Immature natural killer cell (primary cell): ENCODE data around the gene PHACTR1. TPM values are rescaled to one million over a fixed set of nuclear protein-coding genes. Genes with fewer than 3 reads are reported as not detected.

ENCODE experiments used
- DNase-seq, 3 donors: peaks; one replicate each; pipeline ENCODE4 v3.0.0; 2022; ENCODE audit warnings: mixed read lengths in 1 of 3
- H3K27ac Mint-ChIP-seq, 6 donors: one replicate each; pipeline ENCODE4 v1.8.0; 2020; ENCODE audit warnings: mixed read lengths in 6 of 6, mild to moderate bottlenecking in 5 of 6, inconsistent platforms in 4 of 6, moderate library complexity in 3 of 6
- H3K27me3 Mint-ChIP-seq, 3 donors: one replicate each; pipeline ENCODE4 v1.8.0; 2020 to 2021; ENCODE audit warnings: low read depth in 3 of 3, mild to moderate bottlenecking in 3 of 3, mixed read lengths in 3 of 3, moderate library complexity in 3 of 3, inconsistent platforms in 1 of 3
- H3K36me3 Mint-ChIP-seq, 3 donors: one replicate each; pipeline ENCODE4 v1.8.0; 2020; ENCODE audit warnings: mixed read lengths in 3 of 3, inconsistent platforms in 2 of 3, mild to moderate bottlenecking in 2 of 3
- H3K4me1 Mint-ChIP-seq, 2 donors: one replicate each; pipeline ENCODE4 v1.8.0; 2020; ENCODE audit warnings: inconsistent platforms in 2 of 2, mild to moderate bottlenecking in 2 of 2, mixed read lengths in 2 of 2, moderate library complexity in 1 of 2
- H3K4me3 Mint-ChIP-seq, 5 donors: one replicate each; pipeline ENCODE4 v1.8.0; 2020; ENCODE audit warnings: mild to moderate bottlenecking in 5 of 5, mixed read lengths in 5 of 5, inconsistent platforms in 3 of 5, moderate library complexity in 3 of 5
- H3K9me3 Mint-ChIP-seq, 6 donors: one replicate each; pipeline ENCODE4 v1.8.0; 2020; ENCODE audit warnings: mild to moderate bottlenecking in 6 of 6, mixed read lengths in 6 of 6, inconsistent platforms in 4 of 6, moderate library complexity in 3 of 6
- polyA plus RNA-seq, 3 donors: library from polyadenylated mRNA; unstranded; fragments of 300-500 nt; fragmentation: Illumina TruSeq; gene quantifications; one replicate each; pipeline ENCODE4 v1.2.3, GENCODE V29; 2021

Gene PHACTR1
- polyA plus RNA-seq, 3 donors from 2014 or later = 0.41 to 1.1 (median 0.43) TPM

DNA sequence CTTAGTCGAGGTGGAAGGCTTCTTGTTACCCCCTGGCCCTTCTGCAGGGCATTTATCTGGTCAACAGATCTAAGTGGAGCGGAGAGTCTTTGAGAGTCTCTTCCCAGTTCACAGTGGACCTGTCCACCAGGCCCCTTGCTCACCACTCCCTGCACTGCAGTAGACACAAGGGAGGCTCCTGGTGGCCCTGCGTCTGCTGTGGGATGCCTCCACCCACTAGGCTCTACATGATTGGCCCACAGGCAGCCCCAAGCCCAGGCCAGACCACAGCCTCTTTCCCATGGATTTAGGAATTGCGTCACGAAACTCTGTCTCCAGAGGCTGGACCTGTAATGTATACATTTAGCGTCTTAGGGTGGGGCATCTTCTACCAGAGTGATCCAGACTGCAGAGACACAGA is 583.4 kb downstream of the PHACTR1 start:
- Mint-ChIP-seq H3K4me1 (peaks cover 21% of the 10 kb centered on the region in 2 donors), H3K27me3 (peaks cover 0 to 1% (median 0%) of the 10 kb centered on the region in 3 donors), H3K36me3 (peaks cover 12 to 41% (median 19%) of the 10 kb centered on the region in 3 donors), H3K9me3 (no peaks in the 10 kb centered on the region), H3K4me3 (no peak overlapping the region), H3K27ac (no peak overlapping the region)
- DNase-seq = no peak

DNA sequence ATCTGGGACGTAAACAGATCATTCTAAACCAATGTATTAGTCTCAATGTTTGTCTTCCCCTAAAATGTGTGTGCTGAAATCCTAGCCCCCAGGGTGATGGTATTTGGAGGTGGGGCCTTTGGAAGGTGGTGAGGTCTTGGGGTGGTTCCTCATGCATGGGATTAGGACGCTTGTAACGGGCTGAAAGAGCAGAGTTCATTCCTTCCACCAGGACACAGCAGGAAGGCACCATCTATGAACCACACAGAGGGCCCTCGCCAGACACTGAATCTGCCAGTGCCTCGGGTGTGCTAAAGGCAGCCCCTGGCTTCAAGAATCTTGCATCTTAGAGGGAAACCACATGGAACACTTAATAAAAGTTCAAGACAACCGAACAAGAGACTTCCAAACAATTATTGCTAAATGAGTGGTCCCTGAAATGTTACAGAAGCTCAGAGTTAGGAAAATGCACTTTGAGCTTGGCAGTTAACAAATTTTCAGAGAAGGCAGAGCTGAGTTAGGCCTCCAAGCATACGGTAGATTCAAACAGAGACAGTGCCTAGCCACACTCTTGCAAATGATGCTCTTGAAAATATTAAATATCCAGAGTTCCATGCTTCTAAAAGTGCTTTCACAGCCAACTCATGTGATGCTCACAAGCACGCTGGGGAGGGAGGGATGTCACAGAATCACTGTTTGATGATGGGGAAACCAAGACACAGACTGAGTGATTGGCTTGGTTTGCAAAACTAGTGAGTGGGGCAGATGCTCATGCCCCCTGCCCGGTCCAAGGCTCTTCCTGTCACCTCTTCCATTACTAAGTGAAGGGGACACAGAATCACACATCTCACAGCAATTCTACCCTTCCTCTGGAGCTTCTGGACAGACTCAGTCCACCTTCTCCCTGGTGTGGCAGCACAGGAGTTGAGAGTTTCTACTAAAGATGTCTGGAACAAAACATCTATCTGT is 584.4 kb downstream of the PHACTR1 start:
- DNase-seq = no peak
- peaks cover 8 to 43% (median 14%) of the 10 kb centered on the region in 3 donors for H3K36me3 Mint-ChIP-seq
- peaks cover 0 to 1% (median 0%) of the 10 kb centered on the region in 3 donors for H3K27me3 Mint-ChIP-seq
- peak overlapping the region in 2 of 6 donors; percentile 25 to 37 for H3K27ac Mint-ChIP-seq
- H3K4me1 Mint-ChIP-seq = peaks cover 21% of the 10 kb centered on the region in 2 donors
- no peaks in the 10 kb centered on the region for H3K9me3 Mint-ChIP-seq
- H3K4me3 Mint-ChIP-seq = no peak overlapping the region

DNA sequence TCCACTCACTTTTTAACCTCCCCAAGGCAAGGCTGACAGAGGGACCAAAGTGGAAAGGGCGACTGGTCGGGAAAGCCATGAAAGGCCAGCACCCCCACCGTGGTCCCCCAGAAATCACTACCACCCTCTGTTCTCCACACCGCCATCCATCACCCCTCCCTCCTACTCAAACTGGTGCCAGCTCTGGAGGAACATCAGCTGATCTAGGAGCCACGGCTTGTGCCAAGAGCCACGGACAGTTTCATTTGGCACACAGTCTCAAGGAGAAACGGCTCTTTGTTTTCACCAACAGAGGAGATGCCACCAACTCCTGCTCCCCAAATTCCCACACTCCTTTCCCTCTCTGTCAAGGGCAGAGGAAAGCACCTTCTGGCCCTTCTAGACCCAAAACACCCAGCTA is 585.7 kb downstream of the PHACTR1 start:
- Mint-ChIP-seq H3K4me1 (peaks cover 20 to 21% of the 10 kb centered on the region in 2 donors), H3K27ac (peak overlapping the region in 4 of 6 donors; percentile 70 to 88 (median 76)), H3K27me3 (peaks cover 0 to 1% (median 0%) of the 10 kb centered on the region in 3 donors), H3K4me3 (peak overlapping the region in 1 of 5 donors; percentile 80), H3K36me3 (peaks cover 16 to 48% (median 18%) of the 10 kb centered on the region in 3 donors), H3K9me3 (no peaks in the 10 kb centered on the region)
- DNase-seq = no peak

DNA sequence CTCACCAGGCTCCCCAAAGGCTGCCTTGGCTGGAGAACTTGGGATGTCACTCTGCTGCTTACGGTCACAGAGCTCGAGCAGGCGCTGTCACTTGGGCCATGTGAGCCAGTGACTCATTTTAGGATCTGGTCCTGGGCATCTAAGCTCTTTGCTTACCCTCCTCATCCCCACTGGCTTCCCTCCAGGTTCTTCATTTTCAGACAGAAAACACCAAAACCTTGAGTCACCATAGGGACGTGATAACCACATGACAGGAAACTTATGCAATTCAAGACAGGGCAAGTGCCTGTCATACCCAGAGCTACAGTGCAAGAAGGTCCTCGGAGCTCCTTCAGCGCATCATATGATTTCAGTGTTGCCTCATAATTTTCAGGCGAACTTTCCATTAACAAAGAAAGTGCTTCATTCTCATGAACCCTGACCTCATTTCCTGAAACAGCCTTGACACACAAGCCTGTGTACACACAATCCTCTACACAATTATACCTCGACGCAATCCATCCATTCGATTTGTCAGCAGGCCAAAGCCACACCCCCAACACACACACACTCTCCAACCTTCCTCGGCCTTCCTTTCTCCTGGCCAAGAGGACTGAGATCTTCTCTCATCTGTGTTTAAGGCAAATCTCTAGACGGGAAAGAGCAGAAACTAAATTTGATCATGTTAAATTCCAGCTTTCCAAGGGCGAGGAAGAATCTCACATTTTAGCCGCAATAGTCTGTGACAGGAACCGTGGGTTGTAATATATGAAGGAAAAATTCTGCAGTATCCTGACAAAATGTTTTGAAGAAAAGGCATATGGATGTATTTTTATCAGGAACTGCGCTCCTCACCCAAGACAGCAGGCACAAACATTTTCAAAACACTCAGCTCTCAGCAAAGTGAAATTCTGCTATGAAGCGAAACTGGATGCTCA is 586.4 kb downstream of the PHACTR1 start:
- H3K36me3 Mint-ChIP-seq = peaks cover 15 to 43% (median 22%) of the 10 kb centered on the region in 3 donors
- H3K27ac Mint-ChIP-seq = peak overlapping the region; percentile 15 to 88 (median 72)
- DNase-seq = peak; percentile 3 to 60 (median 15)
- peaks cover 0 to 1% (median 0%) of the 10 kb centered on the region in 3 donors for H3K27me3 Mint-ChIP-seq
- peak overlapping the region in 1 of 5 donors; percentile 80 for H3K4me3 Mint-ChIP-seq
- peaks cover 20 to 21% of the 10 kb centered on the region in 2 donors for H3K4me1 Mint-ChIP-seq
- H3K9me3 Mint-ChIP-seq = no peaks in the 10 kb centered on the region

DNA sequence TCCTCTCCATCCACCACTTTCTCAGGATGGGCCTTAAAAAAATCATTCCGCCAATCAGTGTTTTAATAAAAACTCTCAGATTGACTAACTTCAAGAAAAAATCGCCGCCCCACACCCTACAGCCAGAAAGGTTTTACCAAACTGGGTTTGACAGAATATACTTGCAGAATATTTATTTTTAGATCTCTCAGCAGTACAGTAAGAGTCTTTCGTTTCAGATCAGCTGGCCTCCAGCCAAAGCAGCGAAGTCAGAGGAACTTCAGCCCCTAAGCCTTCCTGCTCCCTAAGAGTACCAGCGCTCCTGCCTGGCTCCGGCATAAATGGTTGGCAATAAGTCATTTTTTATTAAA is 587.1 kb downstream of the PHACTR1 start:
- Mint-ChIP-seq H3K4me3 (peak overlapping the region in 2 of 5 donors; percentile 56 to 80), H3K9me3 (no peaks in the 10 kb centered on the region), H3K27me3 (peaks cover 0 to 1% (median 0%) of the 10 kb centered on the region in 3 donors), H3K4me1 (peaks cover 20 to 21% of the 10 kb centered on the region in 2 donors), H3K27ac (peak overlapping the region in 4 of 6 donors; percentile 51 to 73 (median 64)), H3K36me3 (peaks cover 12 to 40% (median 19%) of the 10 kb centered on the region in 3 donors)
- peak in 1 of 3 donors; percentile 23 for DNase-seq

DNA sequence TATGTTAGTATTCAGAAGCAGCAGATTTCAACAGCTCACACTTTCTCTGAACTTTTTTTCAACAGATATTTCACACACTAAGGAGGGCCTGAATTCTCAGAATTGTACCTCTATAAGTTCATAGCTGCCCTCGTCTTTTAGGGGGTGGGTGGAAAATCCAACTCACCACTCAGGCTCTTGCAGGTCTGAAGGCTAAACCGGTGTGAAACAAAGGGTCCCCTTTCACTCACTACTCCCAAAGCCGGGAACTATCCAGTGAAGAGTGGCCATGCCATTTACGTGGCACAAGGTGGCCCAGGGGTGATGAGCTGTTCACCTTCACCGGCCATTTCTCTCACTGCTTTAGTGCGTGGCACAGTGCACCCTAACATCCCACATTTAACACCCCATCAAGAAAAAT is 587.5 kb downstream of the PHACTR1 start:
- peaks cover 0 to 1% (median 0%) of the 10 kb centered on the region in 3 donors for H3K27me3 Mint-ChIP-seq
- no peaks in the 10 kb centered on the region for H3K9me3 Mint-ChIP-seq
- peak overlapping the region in 3 of 6 donors; percentile 65 to 73 (median 70) for H3K27ac Mint-ChIP-seq
- no peak for DNase-seq
- peak overlapping the region in 2 of 5 donors; percentile 2 to 80 for H3K4me3 Mint-ChIP-seq
- H3K4me1 Mint-ChIP-seq = peaks cover 20 to 21% of the 10 kb centered on the region in 2 donors
- peaks cover 12 to 45% (median 24%) of the 10 kb centered on the region in 3 donors for H3K36me3 Mint-ChIP-seq

DNA sequence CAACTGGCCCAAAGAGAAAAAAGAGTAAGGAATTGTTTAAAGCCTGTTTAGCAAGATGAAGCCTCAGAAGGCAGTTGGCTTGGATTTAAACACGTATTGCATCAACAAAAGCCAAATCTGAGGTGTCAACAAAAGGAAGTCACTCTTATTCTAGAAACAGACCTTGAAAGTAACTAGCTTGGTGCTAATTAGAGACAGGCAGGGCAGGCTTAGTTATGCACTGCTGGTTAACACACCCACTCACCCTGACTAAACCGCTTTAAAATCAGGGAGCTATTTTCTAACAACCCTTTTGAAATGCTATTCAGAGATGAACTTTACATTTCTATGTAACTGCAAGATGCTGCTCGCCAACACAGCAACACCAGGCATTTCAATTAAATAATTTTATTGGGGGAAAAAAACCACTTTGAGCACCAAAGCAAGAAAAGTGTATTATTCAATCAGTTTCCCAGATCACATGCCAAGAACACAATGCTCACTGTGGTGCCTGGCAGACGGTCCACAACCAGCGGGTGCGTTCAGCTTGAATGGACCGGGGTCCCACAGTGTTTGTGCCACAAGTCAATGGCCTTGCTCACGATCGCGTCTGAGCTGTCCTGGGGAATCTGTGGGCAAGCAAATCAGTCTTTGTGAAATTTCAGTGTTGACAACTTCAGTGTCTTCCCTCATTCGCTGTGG is 588.2 kb downstream of the PHACTR1 start:
- peaks cover 0 to 1% (median 0%) of the 10 kb centered on the region in 3 donors for H3K27me3 Mint-ChIP-seq
- peak overlapping the region in 2 of 5 donors; percentile 2 to 62 for H3K4me3 Mint-ChIP-seq
- peaks cover 20 to 21% of the 10 kb centered on the region in 2 donors for H3K4me1 Mint-ChIP-seq
- DNase-seq = no peak
- H3K36me3 Mint-ChIP-seq = peaks cover 12 to 46% (median 24%) of the 10 kb centered on the region in 3 donors
- H3K9me3 Mint-ChIP-seq = no peaks in the 10 kb centered on the region
- peak overlapping the region in 3 of 6 donors; percentile 65 to 75 (median 73) for H3K27ac Mint-ChIP-seq

DNA sequence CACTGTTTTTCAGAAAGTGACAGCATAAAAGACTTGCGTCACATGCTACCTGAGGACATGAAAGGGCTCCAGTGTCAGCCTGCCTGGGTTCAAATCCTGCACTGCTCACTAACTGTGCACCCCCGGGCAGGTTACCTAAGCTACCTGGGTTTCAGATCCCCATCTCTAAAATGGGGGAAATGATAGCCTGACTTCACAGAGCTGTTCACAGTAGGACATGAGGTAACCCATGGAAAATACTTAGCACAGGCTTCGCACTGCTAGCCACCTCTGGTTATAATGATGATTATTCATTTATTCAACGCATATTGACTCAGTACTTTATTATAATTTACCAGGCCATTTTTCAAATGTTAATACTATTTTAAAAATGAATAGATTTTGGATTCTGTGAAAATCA is 588.7 kb downstream of the PHACTR1 start:
- Mint-ChIP-seq H3K36me3 (peaks cover 12 to 46% (median 24%) of the 10 kb centered on the region in 3 donors), H3K27me3 (peaks cover 0 to 1% (median 0%) of the 10 kb centered on the region in 3 donors), H3K4me3 (no peak overlapping the region), H3K4me1 (peaks cover 20 to 21% of the 10 kb centered on the region in 2 donors), H3K9me3 (no peaks in the 10 kb centered on the region), H3K27ac (peak overlapping the region in 1 of 6 donors; percentile 30)
- DNase-seq = no peak

DNA sequence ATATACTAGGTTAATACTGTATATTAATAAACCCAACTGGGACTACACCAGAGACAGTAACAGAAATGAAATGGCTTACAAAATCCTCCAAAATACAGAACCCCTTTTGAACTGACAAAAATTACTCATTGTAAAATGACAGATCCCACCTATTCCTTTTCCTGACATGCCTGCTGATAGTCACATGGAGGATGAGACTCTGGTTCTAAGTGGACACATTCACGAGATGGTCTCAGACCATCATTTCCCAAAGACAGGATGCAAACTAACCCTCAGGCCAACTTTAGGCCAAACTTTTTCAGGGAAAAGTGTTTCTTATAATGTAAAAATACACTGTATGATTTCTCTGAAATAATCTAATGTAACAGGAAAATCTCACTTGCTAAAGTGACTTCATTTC is 589.2 kb downstream of the PHACTR1 start:
- Mint-ChIP-seq H3K4me1 (peaks cover 20 to 21% of the 10 kb centered on the region in 2 donors), H3K27me3 (no peaks in the 10 kb centered on the region), H3K27ac (no peak overlapping the region), H3K4me3 (no peak overlapping the region), H3K9me3 (no peaks in the 10 kb centered on the region), H3K36me3 (peaks cover 8 to 46% (median 27%) of the 10 kb centered on the region in 3 donors)
- DNase-seq = no peak

DNA sequence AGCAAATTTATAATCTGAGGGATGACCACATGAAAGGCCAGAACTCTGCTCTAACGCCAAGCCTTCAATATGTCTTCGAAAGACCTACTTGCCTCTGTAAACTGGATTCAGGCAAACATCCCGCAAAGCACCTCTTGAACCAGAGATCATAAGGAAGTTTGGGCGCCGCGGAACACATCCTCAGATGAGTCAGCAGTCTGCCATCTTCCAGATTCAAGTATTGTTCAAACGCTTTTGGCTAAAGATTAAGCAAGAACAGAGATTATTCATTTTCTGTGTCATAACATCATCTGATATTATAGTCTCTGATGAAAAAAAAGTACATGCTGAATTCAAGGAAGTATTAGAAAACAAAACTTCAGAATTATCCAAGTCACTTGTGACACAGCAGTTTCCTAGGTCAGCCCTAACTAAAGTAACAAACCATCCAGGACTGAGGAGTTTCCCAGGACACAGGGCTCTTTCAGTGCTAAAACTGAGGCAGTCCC is 591.0 kb downstream of the PHACTR1 start:
- H3K36me3 Mint-ChIP-seq = peaks cover 13 to 57% (median 34%) of the 10 kb centered on the region in 3 donors
- H3K9me3 Mint-ChIP-seq = no peaks in the 10 kb centered on the region
- no peak for DNase-seq
- peaks cover 16 to 20% of the 10 kb centered on the region in 2 donors for H3K4me1 Mint-ChIP-seq
- no peak overlapping the region for H3K4me3 Mint-ChIP-seq
- no peak overlapping the region for H3K27ac Mint-ChIP-seq
- H3K27me3 Mint-ChIP-seq = no peaks in the 10 kb centered on the region

DNA sequence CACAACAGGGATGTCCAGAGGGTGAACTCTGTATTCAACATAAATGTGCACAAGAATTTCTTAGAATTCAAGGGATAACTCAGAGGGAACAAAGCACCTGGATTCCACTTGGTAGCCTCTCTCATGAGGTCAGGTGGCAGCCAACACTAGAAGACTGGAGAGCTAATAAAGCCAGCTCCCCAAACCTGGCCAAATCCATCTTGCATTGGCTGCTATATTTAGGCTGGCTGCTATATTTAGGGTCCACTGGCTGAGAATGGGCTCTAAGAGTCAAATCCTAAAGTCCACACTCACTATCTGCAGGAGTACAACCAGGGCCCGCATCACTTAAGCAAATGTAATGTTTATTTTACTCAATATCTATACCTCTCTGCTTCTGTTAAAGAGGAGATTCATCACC is 591.8 kb downstream of the PHACTR1 start:
- H3K4me3 Mint-ChIP-seq = no peak overlapping the region
- no peak overlapping the region for H3K27ac Mint-ChIP-seq
- DNase-seq = no peak
- no peaks in the 10 kb centered on the region for H3K27me3 Mint-ChIP-seq
- H3K4me1 Mint-ChIP-seq = peaks cover 9 to 12% of the 10 kb centered on the region in 2 donors
- peaks cover 13 to 52% (median 41%) of the 10 kb centered on the region in 3 donors for H3K36me3 Mint-ChIP-seq
- no peaks in the 10 kb centered on the region for H3K9me3 Mint-ChIP-seq

DNA sequence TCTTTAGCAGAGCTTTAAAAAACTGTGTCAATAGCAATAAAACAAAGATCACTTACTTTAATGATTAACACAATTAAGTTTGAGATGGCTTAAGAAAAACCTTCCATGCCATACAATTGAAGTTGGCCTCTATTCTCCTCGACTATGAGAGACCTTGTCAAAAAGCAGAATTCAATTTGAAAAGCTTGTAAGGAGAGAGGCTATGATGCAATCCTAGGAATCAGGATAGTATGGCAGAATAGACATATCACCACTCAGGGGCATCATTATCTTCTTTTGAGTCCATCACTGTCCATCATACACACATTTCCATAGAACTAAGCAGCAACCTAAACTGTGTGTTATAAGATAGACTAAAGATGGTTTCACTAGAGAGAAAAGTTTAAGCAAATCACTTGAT is 594.6 kb downstream of the PHACTR1 start:
- Mint-ChIP-seq H3K27me3 (no peaks in the 10 kb centered on the region), H3K36me3 (peaks cover 18 to 56% (median 45%) of the 10 kb centered on the region in 3 donors), H3K27ac (no peak overlapping the region), H3K4me1 (no peaks in the 10 kb centered on the region), H3K4me3 (no peak overlapping the region), H3K9me3 (no peaks in the 10 kb centered on the region)
- DNase-seq = no peak

DNA sequence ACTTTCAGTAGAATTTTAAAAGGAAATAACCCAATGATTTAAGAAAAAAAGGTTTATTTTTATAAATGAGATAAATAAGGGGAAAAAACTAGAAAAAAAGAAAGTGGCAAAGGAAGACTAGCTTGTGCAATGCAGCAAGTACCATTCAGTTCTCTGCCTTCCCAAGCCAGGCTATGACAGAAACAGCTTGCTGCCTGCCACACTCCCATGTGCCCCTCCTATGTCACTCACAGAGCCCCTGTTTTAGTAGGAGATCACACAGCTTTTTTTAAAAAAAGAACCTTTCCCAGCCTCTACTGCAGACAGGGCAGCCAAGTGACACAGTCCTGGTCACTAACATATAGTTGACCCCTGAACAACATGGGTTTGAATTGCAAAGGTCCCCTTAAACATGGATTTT is 598.2 kb downstream of the PHACTR1 start:
- no peak overlapping the region for H3K27ac Mint-ChIP-seq
- H3K9me3 Mint-ChIP-seq = no peaks in the 10 kb centered on the region
- no peak for DNase-seq
- no peak overlapping the region for H3K4me3 Mint-ChIP-seq
- peaks cover 0 to 2% (median 0%) of the 10 kb centered on the region in 3 donors for H3K27me3 Mint-ChIP-seq
- H3K4me1 Mint-ChIP-seq = no peaks in the 10 kb centered on the region
- peaks cover 33 to 67% (median 49%) of the 10 kb centered on the region in 3 donors for H3K36me3 Mint-ChIP-seq
